ENCODE measurements around the gene ZNF169.
"Not testable (repeated sequence)": the region's sequence is repeated elsewhere in the genome, so short reads cannot be mapped to it uniquely, and the experiment has no call there.

Gene ZNF169

GRCh38 chr9:94232428-94232827, 26.7 kb upstream of the ZNF169 start:
- H3K4me3 ChIP-seq, result no peak overlapping the region
- no peak overlapping the region for H3K27ac ChIP-seq
- H3K9me3 ChIP-seq (ENCODE audit: low read depth, low read length), result 0 out of 2 replicates have a peak, but pooled peaks cover 5% of the 10 kb centered on the region
- H3K36me3 ChIP-seq (ENCODE audit: insufficient read depth, low read length), result no peaks in the 10 kb centered on the region
- H3K9ac ChIP-seq (ENCODE audit: insufficient read length), result no peak overlapping the region
- no peak for TF ChIP-seq EZH2 (IDR thresholded peaks at IDR 0.05)
- no peak for TF ChIP-seq FOXP2 (optimal IDR thresholded peaks at IDR 0.05; ENCODE audit: control extremely low read depth, extremely low read length, insufficient read depth)
- TF ChIP-seq POLR2AphosphoS5 (IDR thresholded peaks at IDR 0.05; ENCODE audit: borderline replicate concordance, low read depth, low read length), result no peak
- DNase-seq (ENCODE audit: low read depth, low spot score), result no peak

GRCh38 chr9:94241098-94241497, 18.0 kb upstream of the ZNF169 start:
- H3K36me3 ChIP-seq (ENCODE audit: insufficient read depth, low read length); H3K9me3 ChIP-seq (ENCODE audit: low read depth, low read length); DNase-seq (ENCODE audit: low read depth, low spot score); H3K27ac ChIP-seq; H3K4me3 ChIP-seq; H3K9ac ChIP-seq (ENCODE audit: insufficient read length): not testable (repeated sequence)

- no peak for TF ChIP-seq POLR2AphosphoS5 (IDR thresholded peaks at IDR 0.05; ENCODE audit: borderline replicate concordance, low read depth, low read length)
- no peak overlapping the region for H3K4me3 ChIP-seq
- no peak for DNase-seq (ENCODE audit: low read depth, low spot score)
- no peaks in the 10 kb centered on the region for H3K9me3 ChIP-seq (ENCODE audit: low read depth, low read length)
- no peaks in the 10 kb centered on the region for H3K36me3 ChIP-seq (ENCODE audit: insufficient read depth, low read length)
- no peak overlapping the region for H3K9ac ChIP-seq (ENCODE audit: insufficient read length)
- H3K27ac ChIP-seq, result no peak overlapping the region
Observed at GRCh38 chr9:94245651-94246050, 13.4 kb upstream of the ZNF169 start.

GRCh38 chr9:94250456-94250855, 8.6 kb upstream of the ZNF169 start:
- Histone ChIP-seq H3K36me3 (ENCODE audit: insufficient read depth, low read length) (no peaks in the 10 kb centered on the region), H3K27ac (no peak overlapping the region), H3K4me3 (no peak overlapping the region), H3K9me3 (ENCODE audit: low read depth, low read length) (no peaks in the 10 kb centered on the region), H3K9ac (ENCODE audit: insufficient read length) (no peak overlapping the region)
- no peak for TF ChIP-seq FOXP2 (optimal IDR thresholded peaks at IDR 0.05; ENCODE audit: control extremely low read depth, extremely low read length, insufficient read depth)
- TF ChIP-seq EZH2 (IDR thresholded peaks at IDR 0.05), result no peak
- no peak for TF ChIP-seq POLR2AphosphoS5 (IDR thresholded peaks at IDR 0.05; ENCODE audit: borderline replicate concordance, low read depth, low read length)
- DNase-seq (ENCODE audit: low read depth, low spot score), result no peak

- Histone ChIP-seq H3K4me3 (no peak overlapping the region), H3K9ac (ENCODE audit: insufficient read length) (no peak overlapping the region), H3K36me3 (ENCODE audit: insufficient read depth, low read length) (no peaks in the 10 kb centered on the region), H3K27ac (no peak overlapping the region), H3K9me3 (ENCODE audit: low read depth, low read length) (no peaks in the 10 kb centered on the region)
- TF ChIP-seq EZH2 (IDR thresholded peaks at IDR 0.05) (no peak), FOXP2 (optimal IDR thresholded peaks at IDR 0.05; ENCODE audit: control extremely low read depth, extremely low read length, insufficient read depth) (no peak), POLR2AphosphoS5 (IDR thresholded peaks at IDR 0.05; ENCODE audit: borderline replicate concordance, low read depth, low read length) (no peak)
- DNase-seq (ENCODE audit: low read depth, low spot score), result no peak
Observed at GRCh38 chr9:94256007-94256406, 3.1 kb upstream of the ZNF169 start.

- H3K4me3 ChIP-seq; DNase-seq (ENCODE audit: low read depth, low spot score); H3K36me3 ChIP-seq (ENCODE audit: insufficient read depth, low read length); H3K9ac ChIP-seq (ENCODE audit: insufficient read length); H3K9me3 ChIP-seq (ENCODE audit: low read depth, low read length); H3K27ac ChIP-seq: not testable (repeated sequence)
Observed at GRCh38 chr9:94265626-94266402, 6.7 kb downstream of the ZNF169 start.

- no peak for DNase-seq (ENCODE audit: low read depth, low spot score)
- Histone ChIP-seq H3K9ac (ENCODE audit: insufficient read length) (no peak overlapping the region), H3K36me3 (ENCODE audit: insufficient read depth, low read length) (peaks cover 5% of the 10 kb centered on the region; the same call in 1 of the 2 replicates), H3K9me3 (ENCODE audit: low read depth, low read length) (peaks cover 2% of the 10 kb centered on the region; the same call in 1 of the 2 replicates), H3K4me3 (no peak overlapping the region), H3K27ac (no peak overlapping the region)
- TF ChIP-seq FOXP2 (optimal IDR thresholded peaks at IDR 0.05; ENCODE audit: control extremely low read depth, extremely low read length, insufficient read depth) (no peak), EZH2 (IDR thresholded peaks at IDR 0.05) (no peak), POLR2AphosphoS5 (IDR thresholded peaks at IDR 0.05; ENCODE audit: borderline replicate concordance, low read depth, low read length) (no peak)
Observed at GRCh38 chr9:94269264-94269663, 10.2 kb downstream of the ZNF169 start.

- Histone ChIP-seq H3K9me3 (ENCODE audit: low read depth, low read length) (peaks cover 2% of the 10 kb centered on the region; the same call in 1 of the 2 replicates), H3K4me3 (no peak overlapping the region), H3K27ac (no peak overlapping the region), H3K9ac (ENCODE audit: insufficient read length) (no peak overlapping the region), H3K36me3 (ENCODE audit: insufficient read depth, low read length) (peaks cover 3% of the 10 kb centered on the region; the same call in 1 of the 2 replicates)
- no peak for TF ChIP-seq EZH2 (IDR thresholded peaks at IDR 0.05)
- no peak for TF ChIP-seq FOXP2 (optimal IDR thresholded peaks at IDR 0.05; ENCODE audit: control extremely low read depth, extremely low read length, insufficient read depth)
- TF ChIP-seq POLR2AphosphoS5 (IDR thresholded peaks at IDR 0.05; ENCODE audit: borderline replicate concordance, low read depth, low read length), result no peak
- DNase-seq (ENCODE audit: low read depth, low spot score), result no peak
Observed at GRCh38 chr9:94270009-94270408, 10.9 kb downstream of the ZNF169 start.

- not testable (repeated sequence) for H3K4me3 ChIP-seq; H3K27ac ChIP-seq; H3K9me3 ChIP-seq (ENCODE audit: low read depth, low read length); H3K9ac ChIP-seq (ENCODE audit: insufficient read length); DNase-seq (ENCODE audit: low read depth, low spot score)
- H3K36me3 ChIP-seq (ENCODE audit: insufficient read depth, low read length), result peaks cover 32% of the 10 kb centered on the region
Observed at GRCh38 chr9:94277029-94277428, 17.9 kb downstream of the ZNF169 start.
